GM12892 (cell line): Measurements from ENCODE around the gene RFC1.
"Not testable (repeated sequence)": the region's sequence is repeated elsewhere in the genome, so short reads cannot be mapped to it uniquely, and the experiment has no call there.

Experiments
- DNase-seq: peaks from one replicate; pipeline ENCODE4 v3.0.0; 2011; ENCODE audit not compliant: insufficient read length
- FAIRE-seq: peaks from 2 replicates; lab custom pipeline; 2011; peaks lifted over from hg19 to GRCh38; lab: Jason Lieb, UNC
- POLR2A ChIP-seq: IDR thresholded peaks from 2 replicates; pipeline ENCODE4 v1.6.1; 2011; ENCODE audit warnings: low read depth, low read length, control low read depth
- POLR2AphosphoS5 ChIP-seq: IDR thresholded peaks from 2 replicates; pipeline ENCODE4 v1.6.1; 2011; ENCODE audit warnings: low read depth, low read length, control low read depth
- TAF1 ChIP-seq: IDR thresholded peaks from 2 replicates; pipeline ENCODE4 v1.6.1; 2011; ENCODE audit warnings: low read depth, mild to moderate bottlenecking, control low read depth, low read length, borderline replicate concordance

RFC1 gene

DNA sequence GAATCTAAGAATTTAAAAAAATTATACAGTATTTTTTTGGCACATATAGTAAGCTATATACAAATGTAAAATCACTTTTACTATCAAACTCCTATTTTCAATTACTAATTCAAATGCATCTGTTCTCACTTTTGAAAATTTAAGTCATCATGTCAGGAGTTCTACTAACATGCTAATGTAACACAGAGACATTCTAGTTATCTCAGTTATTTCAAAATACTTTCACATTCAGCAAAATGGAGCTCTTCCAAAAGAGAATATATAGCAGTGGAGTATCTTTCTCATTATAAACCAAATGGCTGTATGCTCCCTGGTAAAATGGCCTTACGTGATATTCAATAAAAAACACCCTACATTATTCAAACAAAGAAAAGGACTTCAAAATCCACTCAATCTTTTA lies 42.3 kb downstream of the RFC1 start:
- DNase-seq (no peak), FAIRE-seq (no peak)
- TF ChIP-seq POLR2A (no peak), TAF1 (no peak), POLR2AphosphoS5 (no peak)

DNA sequence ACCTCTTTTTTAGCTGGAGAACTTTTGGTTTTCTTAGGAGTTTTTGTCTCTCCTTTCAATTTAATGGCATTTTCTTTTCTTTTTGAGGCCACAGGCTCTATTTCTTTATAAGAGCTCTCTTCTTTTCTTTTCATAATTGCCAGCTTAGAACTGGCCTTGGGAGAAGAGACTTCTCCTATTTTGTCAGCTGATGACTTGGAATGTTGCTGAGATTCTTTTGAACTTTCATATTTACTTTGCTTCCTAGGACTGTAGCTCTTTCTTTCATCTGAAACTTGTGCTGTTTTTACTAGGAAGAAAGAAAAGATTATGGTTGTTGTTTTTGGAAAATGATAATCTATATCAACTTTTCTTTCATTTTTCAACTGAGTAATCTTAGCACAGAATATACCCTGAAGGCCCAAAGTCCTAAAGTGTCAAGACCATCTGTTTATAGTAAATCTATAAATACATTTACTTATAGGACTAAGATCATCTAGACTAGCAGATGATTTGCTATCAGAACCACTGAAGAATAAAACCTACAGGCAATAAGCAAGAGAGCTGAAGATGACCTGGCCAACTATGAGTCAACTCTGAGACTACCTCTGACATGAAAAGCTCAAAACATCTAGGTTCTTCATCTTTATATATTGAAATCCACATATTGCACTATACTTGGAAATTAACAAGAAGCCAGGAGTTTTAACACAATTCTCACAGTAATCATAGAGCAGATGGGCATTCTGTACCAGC lies 45.6 kb downstream of the RFC1 start:
- DNase-seq (no peak), FAIRE-seq (no peak)
- TF ChIP-seq TAF1 (no peak), POLR2AphosphoS5 (no peak), POLR2A (no peak)

DNA sequence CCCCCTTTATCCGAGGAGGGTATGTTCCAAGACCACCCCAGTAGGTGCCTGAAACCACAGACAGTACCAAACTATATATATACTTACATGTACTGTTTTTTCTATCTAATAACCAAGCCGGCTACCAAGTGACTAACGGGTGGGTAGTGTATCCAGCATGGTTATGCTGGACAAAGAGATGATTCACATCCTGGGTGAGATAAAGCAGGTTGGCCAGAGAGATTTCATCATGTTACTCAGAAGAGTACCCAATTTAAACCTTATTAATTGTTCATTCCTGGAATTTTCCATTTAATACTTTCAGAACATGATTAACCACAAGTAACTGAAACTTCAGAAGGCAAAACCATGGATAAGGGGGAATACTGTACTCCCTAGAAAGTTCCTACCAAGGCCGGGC lies 46.5 kb downstream of the RFC1 start:
- TF ChIP-seq POLR2A (no peak), TAF1 (no peak), POLR2AphosphoS5 (no peak)
- FAIRE-seq (no peak), DNase-seq (no peak)

DNA sequence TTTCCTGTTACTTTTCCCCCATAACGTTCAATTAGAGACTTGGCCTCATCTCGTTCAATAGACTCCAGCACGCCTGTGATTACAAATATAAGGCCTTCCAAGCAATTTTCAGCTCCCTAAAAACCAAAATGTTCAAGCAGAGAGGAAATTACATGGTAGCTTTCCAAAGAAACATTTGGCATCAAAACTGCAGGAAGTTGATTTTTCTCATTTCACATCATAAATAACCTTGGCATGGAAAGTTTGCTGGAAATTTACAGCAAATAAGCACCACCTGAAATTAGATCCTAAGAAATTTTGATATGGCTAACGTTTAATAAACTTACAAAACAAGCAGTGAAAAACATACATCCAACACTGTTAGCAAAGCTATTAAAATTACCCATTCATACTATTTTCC lies 53.3 kb downstream of the RFC1 start:
- DNase-seq (no peak), FAIRE-seq (no peak)
- TF ChIP-seq TAF1 (no peak), POLR2AphosphoS5 (no peak)

DNA sequence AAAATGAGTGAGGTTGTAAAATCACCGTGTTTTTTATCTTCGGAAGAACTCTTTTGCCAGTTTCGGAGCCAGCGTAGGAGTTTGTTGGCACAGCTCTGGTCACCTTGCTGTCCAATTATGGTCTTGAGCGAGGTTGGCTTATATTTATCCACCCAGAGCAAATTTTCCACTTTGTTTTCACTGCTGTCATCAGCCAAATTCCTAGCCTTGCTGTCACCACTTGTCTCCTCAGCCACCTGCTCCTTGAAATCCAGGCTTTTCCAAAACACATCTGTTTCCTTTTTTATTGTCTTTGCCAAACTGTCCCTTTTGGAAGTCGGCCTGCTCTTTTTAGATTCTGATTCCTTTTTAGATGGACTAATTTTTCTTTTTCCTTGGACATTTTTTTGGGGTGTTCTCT lies 57.6 kb downstream of the RFC1 start:
- FAIRE-seq (no peak), DNase-seq (no peak)
- TF ChIP-seq TAF1 (no peak), POLR2AphosphoS5 (no peak), POLR2A (no peak)

DNA sequence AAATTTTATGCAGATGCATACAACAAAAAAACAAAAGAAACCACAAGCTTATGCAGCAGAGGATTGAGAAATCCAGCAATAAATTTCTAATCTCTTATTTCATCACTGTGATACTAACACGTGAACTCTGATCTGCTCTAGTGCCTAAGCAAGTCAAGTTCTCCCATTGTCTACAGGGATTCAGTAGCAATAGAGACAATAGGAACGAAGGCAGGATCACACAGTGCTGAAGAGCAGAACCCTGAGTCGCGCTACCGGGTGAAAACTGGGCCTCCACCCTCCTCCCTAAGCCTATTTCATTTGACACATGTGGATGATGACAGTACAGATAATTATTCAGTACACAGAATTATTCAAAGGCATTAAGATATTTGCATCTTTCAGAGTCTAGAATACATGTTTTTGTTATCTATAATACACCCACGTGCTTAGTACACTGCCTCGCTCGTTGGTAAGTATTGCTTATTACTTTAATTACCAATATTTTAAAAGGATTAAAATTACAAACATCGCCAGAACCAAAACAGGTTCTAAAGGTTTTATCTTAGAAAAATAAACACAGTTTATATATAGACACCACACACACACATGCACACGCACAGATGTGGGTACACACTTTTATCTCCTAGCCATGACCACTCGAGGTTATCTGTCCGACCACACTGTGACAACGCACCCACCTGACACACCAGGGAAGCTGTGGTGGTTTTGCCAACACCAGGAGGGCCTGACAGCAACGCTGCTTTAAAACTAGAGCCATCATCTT lies 60.1 kb downstream of the RFC1 start:
- DNase-seq: no peak
- no peak for FAIRE-seq
- TF ChIP-seq TAF1: no peak
- no peak for TF ChIP-seq POLR2A
- no peak for TF ChIP-seq POLR2AphosphoS5

DNA sequence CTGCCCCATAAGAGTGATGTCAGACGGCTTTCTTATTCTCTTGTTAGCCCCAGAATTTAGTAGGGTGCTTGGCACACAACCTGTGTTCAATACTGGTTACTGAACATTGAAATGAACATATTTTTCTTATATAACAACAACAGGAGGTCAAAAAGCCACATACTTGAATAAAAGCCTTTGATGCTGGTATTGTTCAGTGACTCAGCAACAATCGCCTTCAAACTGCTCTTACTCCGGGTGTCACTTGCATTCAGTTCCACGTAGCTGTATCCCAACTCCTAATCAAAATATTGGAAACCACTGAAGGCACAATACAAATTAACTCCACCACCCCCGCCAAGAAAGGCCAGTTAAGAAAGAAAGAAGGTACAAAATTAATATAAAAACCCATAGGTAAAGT lies 61.5 kb downstream of the RFC1 start:
- no peak for FAIRE-seq
- no peak for DNase-seq
- TF ChIP-seq POLR2AphosphoS5: no peak
- no peak for TF ChIP-seq TAF1
- no peak for TF ChIP-seq POLR2A

DNA sequence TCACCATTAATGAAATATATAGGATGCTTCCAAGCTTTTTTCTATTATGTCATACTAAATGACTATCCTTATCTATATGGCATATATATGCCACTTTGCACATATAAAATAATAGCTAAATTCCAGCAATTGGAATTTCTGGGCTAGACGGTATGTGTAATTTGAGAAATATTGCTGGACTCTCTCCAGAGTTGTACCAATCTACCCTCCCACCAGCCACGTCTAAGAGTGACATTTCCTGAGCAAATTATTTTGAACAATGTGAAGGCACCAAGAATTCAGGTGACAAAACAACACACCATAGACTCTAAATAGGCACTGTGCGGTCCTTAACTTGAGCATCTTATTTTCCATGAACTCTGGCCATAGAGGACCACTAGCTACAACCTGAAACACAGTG lies 62.3 kb downstream of the RFC1 start:
- DNase-seq: no peak
- TF ChIP-seq POLR2A: no peak
- TF ChIP-seq POLR2AphosphoS5: no peak
- no peak for TF ChIP-seq TAF1
- no peak for FAIRE-seq

DNA sequence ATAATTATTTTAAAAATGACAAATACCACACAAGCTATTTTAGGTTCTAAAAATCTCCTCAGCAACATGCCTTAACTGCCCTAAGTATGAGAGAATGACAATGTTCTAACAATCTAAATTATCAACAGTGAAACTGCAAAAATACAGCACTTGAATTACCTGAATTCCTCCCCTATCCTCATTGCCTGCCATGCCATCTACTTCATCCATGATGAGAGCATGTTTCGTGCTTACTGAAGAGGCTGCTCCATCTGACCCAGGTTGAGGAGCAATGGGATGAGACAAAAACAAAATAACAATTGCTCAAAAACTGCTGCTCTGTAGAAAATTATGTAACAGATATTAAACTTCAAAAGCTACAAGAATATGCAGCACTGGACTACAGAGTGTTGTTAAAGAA lies 63.3 kb downstream of the RFC1 start:
- FAIRE-seq (no peak), DNase-seq (no peak)
- TF ChIP-seq POLR2AphosphoS5 (no peak), POLR2A (no peak), TAF1 (no peak)

DNA sequence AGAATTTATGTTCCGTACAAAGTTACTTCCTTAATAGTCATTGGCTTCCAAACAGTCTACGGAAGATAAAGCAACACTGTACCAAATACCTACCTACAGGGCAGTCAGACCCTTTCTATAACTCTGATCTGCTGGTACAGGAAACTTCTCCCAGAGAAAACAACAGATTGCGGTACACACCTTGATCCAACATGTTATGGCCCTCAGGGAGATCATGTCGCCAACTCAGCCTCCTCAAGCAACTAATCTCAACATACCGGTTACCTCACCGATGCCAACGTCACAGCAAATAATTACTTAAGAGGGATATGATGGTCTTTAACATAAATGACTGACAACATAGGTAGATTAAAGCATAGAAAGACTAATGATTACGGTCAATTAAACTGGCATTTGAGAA lies 70.4 kb downstream of the RFC1 start:
- DNase-seq (no peak), FAIRE-seq (peak; percentile 40)
- TF ChIP-seq POLR2A: no peak
- TF ChIP-seq POLR2AphosphoS5: no peak
- TF ChIP-seq TAF1: no peak

DNA sequence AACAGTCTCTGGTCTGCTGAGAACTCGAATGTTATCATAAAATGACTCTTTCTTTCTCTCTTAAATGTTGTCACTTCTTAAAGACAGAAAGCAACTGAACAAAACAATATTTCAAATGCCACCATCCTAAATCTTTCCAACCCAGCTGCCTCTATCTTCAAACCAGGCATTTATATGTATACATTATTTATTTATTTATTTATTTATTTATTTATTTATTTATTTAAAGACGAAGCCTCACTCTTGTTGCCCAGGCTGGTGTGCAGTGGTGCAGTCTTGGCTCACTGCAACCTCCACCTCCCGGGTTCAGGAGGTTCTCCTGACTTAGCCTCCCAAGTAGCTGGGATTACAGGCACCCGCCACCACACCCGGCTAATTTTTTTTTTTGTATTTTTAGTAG lies 73.7 kb downstream of the RFC1 start:
- FAIRE-seq, DNase-seq: not testable (repeated sequence)

DNA sequence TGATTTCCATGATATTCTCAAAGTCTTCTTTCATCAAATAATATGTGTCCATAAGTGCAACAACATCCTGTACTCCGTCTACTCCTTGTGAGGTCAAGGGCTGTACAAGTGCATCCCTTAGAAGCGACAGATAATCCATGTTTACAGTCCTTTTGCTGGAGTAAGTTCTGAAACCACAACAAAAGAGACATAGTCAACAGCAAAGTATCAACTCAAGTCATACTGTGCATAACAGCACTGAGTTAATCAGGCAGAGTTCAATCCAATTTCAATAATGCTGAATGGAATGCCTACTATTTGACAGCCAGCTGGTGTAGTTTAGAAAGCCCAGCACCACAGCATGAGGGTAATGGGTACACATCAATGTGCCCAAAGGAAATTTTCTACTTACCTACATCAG lies 74.5 kb downstream of the RFC1 start:
- no peak for FAIRE-seq
- DNase-seq: no peak
- TF ChIP-seq POLR2A: no peak
- TF ChIP-seq TAF1: no peak
- TF ChIP-seq POLR2AphosphoS5: no peak

DNA sequence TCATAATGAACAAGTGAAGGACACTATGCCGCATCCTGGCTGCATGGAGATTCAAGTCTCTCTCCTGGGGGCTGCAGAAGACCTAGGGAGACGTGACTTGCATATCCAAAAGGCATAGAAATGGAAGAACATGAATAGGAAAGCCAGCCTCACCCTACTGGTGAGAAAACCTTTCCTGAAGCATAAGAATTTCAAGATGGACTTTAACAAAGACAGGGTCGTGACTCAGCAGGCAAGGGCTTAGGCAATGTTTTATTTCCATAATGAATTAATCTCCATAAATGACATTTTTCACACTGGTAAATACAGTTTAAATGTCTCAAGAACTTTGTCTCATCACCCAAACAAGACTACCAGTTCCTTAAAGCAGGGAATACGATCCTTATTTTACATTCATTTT lies 78.9 kb downstream of the RFC1 start:
- FAIRE-seq: no peak
- TF ChIP-seq POLR2AphosphoS5 (no peak), TAF1 (no peak), POLR2A (no peak)
- DNase-seq: no peak
